H1 (cell line): Measurements from ENCODE around the gene MXRA8. TPM values are rescaled to one million over a fixed set of nuclear protein-coding genes. Genes with fewer than 3 reads are reported as not detected.
A peak's percentile ranks its signal among the peaks of the same experiment; 100 is the strongest.

ENCODE experiments used
- CTCF ChIA-PET: fragments of 300-600 bp; sonication (Branson Sonifier 250); formaldehyde crosslinking; loops from one replicate; lab custom pipeline; 2021; ENCODE audit not compliant: partially characterized antibody; lab: Charles Lee
- POLR2A ChIA-PET: fragments of 300-600 bp; sonication (Branson Sonifier 250); formaldehyde crosslinking; loops from one replicate; lab custom pipeline; 2021; ENCODE audit warnings: inconsistent platforms; ENCODE audit not compliant: partially characterized antibody; lab: Charles Lee
- DNase-seq, 2 experiments: peaks; one replicate each; pipeline versions ENCODE4 v3.0.0 to v3.0.0-alpha.2; 2010 to 2022; ENCODE audit warnings: low spot score in 2 of 2, low read depth in 1 of 2, mixed read lengths in 1 of 2
- FAIRE-seq: peaks from 2 replicates; lab custom pipeline; 2011; peaks lifted over from hg19 to GRCh38; lab: Jason Lieb, UNC
- H2AFZ ChIP-seq: 2 replicates; pipeline ENCODE4 v1.8.1; 2012; ENCODE audit warnings: low read length, inconsistent platforms
- H2AK5ac ChIP-seq: 2 replicates; pipeline ENCODE4 v1.6.1; 2013; ENCODE audit warnings: low read depth, low read length
- H2BK120ac ChIP-seq: replicated peaks from 2 replicates; pipeline ENCODE3; 2013; ENCODE audit warnings: low read depth, low read length, inconsistent platforms
- H2BK12ac ChIP-seq: 2 replicates; pipeline ENCODE4 v1.6.1; 2013; ENCODE audit warnings: low read depth, low read length
- H2BK15ac ChIP-seq: 2 replicates; pipeline ENCODE4 v1.6.1; 2013; ENCODE audit warnings: low read length
- H2BK20ac ChIP-seq: 2 replicates; pipeline ENCODE4 v1.6.1; 2013; ENCODE audit warnings: low read length
- H2BK5ac ChIP-seq: 2 replicates; pipeline ENCODE4 v1.6.1; 2013; ENCODE audit warnings: low read depth, low read length
- H3K14ac ChIP-seq: 2 replicates; pipeline ENCODE4 v1.6.1; 2013; ENCODE audit warnings: inconsistent platforms; ENCODE audit not compliant: insufficient read length
- H3K18ac ChIP-seq: 2 replicates; pipeline ENCODE4 v1.6.1; 2013; ENCODE audit warnings: low read length; ENCODE audit errors: extremely low read depth
- H3K23ac ChIP-seq: 2 replicates; pipeline ENCODE4 v1.6.1; 2013; ENCODE audit warnings: inconsistent platforms; ENCODE audit not compliant: insufficient read length
- H3K23me2 ChIP-seq: 2 replicates; pipeline ENCODE4 v1.6.1; 2013; ENCODE audit warnings: low read depth, low read length
- H3K27ac ChIP-seq: 2 replicates; pipeline ENCODE4 v1.6.1; 2011; ENCODE audit warnings: low read depth, low read length, inconsistent platforms
- H3K27me3 ChIP-seq, 4 experiments: replicated peaks in 1 of 4; 1 replicate in 1 of 4; 2 replicates in 3 of 4; pipeline versions ENCODE4 v1.6.1 to v1.8.1; 2011 to 2013; ENCODE audit warnings: low read length in 3 of 4, mild to moderate bottlenecking in 3 of 4, inconsistent platforms in 2 of 4, mixed read lengths in 2 of 4, moderate library complexity in 1 of 4; ENCODE audit not compliant: control insufficient read depth in 3 of 4, insufficient read depth in 3 of 4; ENCODE audit errors: extremely low read depth in 1 of 4
- H3K36me3 ChIP-seq, 4 experiments: 2 replicates each; pipeline versions ENCODE4 v1.6.1 to v1.8.1; 2011 to 2013; ENCODE audit warnings: mild to moderate bottlenecking in 4 of 4, low read length in 3 of 4, moderate library complexity in 2 of 4, control low read depth in 1 of 4, inconsistent platforms in 1 of 4; ENCODE audit not compliant: insufficient read depth in 4 of 4, control insufficient read depth in 2 of 4
- H3K4ac ChIP-seq: replicated peaks from 2 replicates; pipeline ENCODE3; 2013; ENCODE audit warnings: low read length, low read depth, mixed read lengths, inconsistent platforms; ENCODE audit not compliant: insufficient read length
- H3K4me1 ChIP-seq, 4 experiments: replicated peaks in 1 of 4; 1 replicate in 1 of 4; 2 replicates in 3 of 4; pipeline versions ENCODE4 v1.6.1 to v1.8.1; 2011 to 2013; ENCODE audit warnings: low read length in 3 of 4, inconsistent platforms in 2 of 4, mixed read lengths in 1 of 4; ENCODE audit not compliant: insufficient read depth in 4 of 4, control insufficient read depth in 3 of 4
- H3K4me2 ChIP-seq, 2 experiments: 2 replicates each; pipeline versions ENCODE4 v1.6.1 to v1.8.1; 2011 to 2013; ENCODE audit warnings: low read depth in 2 of 2, low read length in 2 of 2, control low read depth in 1 of 2, inconsistent platforms in 1 of 2, mild to moderate bottlenecking in 1 of 2; ENCODE audit not compliant: insufficient read depth in 1 of 2
- H3K4me3 ChIP-seq, 4 experiments: fragments of 200-600, 300-600 bp in 1 of 4; sonication (generic), shearing (Covaris generic), sonication (Bioruptor Twin) in 1 of 4; 2 replicates each; pipeline versions ENCODE4 v1.5.1 to v1.8.1; 2011 to 2016; ENCODE audit warnings: low read length in 4 of 4, low read depth in 3 of 4, control low read depth in 2 of 4, inconsistent platforms in 2 of 4, mild to moderate bottlenecking in 2 of 4, mixed read lengths in 1 of 4, moderate library complexity in 1 of 4; ENCODE audit not compliant: insufficient read depth in 2 of 4; ENCODE audit errors: extremely low read depth in 1 of 4
- H3K56ac ChIP-seq: replicated peaks from 2 replicates; pipeline ENCODE3; 2013; ENCODE audit warnings: low read depth, mild to moderate bottlenecking, mixed read lengths, low read length, inconsistent platforms; ENCODE audit not compliant: insufficient read length
- H3K79me1 ChIP-seq: 2 replicates; pipeline ENCODE4 v1.6.1; 2013; ENCODE audit warnings: low read depth, low read length, control low read depth
- H3K79me2 ChIP-seq, 2 experiments: 2 replicates each; pipeline versions ENCODE4 v1.6.1 to v1.8.1; 2012 to 2013; ENCODE audit warnings: low read length in 2 of 2, mild to moderate bottlenecking in 2 of 2, inconsistent platforms in 1 of 2; ENCODE audit not compliant: insufficient read depth in 2 of 2, control insufficient read depth in 1 of 2
- H3K9ac ChIP-seq, 4 experiments: replicated peaks in 1 of 4; 1 replicate in 1 of 4; 2 replicates in 3 of 4; pipeline versions ENCODE4 v1.6.1 to v1.8.1; 2011 to 2013; ENCODE audit warnings: low read depth in 3 of 4, low read length in 3 of 4, control low read depth in 2 of 4, mild to moderate bottlenecking in 2 of 4, moderate library complexity in 2 of 4, inconsistent platforms in 1 of 4; ENCODE audit errors: extremely low read depth in 1 of 4
- H3K9me3 ChIP-seq, 2 experiments: 2 replicates each; pipeline versions ENCODE4 v1.6.1 to v1.8.1; 2012 to 2013; ENCODE audit warnings: mild to moderate bottlenecking in 2 of 2, moderate library complexity in 2 of 2, control low read depth in 1 of 2, inconsistent platforms in 1 of 2, low read depth in 1 of 2, low read length in 1 of 2, mixed read lengths in 1 of 2; ENCODE audit not compliant: insufficient read depth in 2 of 2
- H4K20me1 ChIP-seq, 2 experiments: replicated peaks in 1 of 2; 2 replicates each; pipeline versions ENCODE3 to v1.8.1; 2011 to 2013; ENCODE audit warnings: inconsistent platforms in 2 of 2, low read length in 2 of 2, mild to moderate bottlenecking in 1 of 2; ENCODE audit not compliant: insufficient read depth in 2 of 2, control insufficient read depth in 1 of 2
- H4K5ac ChIP-seq: 2 replicates; pipeline ENCODE4 v1.6.1; 2013; ENCODE audit warnings: low read length, low read depth, mixed read lengths, inconsistent platforms; ENCODE audit not compliant: insufficient read length
- H4K8ac ChIP-seq: 2 replicates; pipeline ENCODE4 v1.8.0; 2013; ENCODE audit warnings: mild to moderate bottlenecking, moderate library complexity, low read length, inconsistent platforms; ENCODE audit not compliant: insufficient read depth; ENCODE audit errors: extremely low read depth
- H4K91ac ChIP-seq: replicated peaks from 2 replicates; pipeline ENCODE3; 2013; ENCODE audit warnings: low read length, mixed read lengths, inconsistent platforms; ENCODE audit not compliant: insufficient read length
- EGR1 ChIP-seq: IDR thresholded peaks from 2 replicates; pipeline ENCODE4 v1.6.1; 2011; ENCODE audit warnings: low read depth, low read length, borderline replicate concordance
- JUND ChIP-seq: IDR thresholded peaks from 2 replicates; pipeline ENCODE4 v1.6.1; 2011; ENCODE audit warnings: mild to moderate bottlenecking, improper control_type of control experiment, low read length
- KDM4A ChIP-seq: IDR thresholded peaks from one replicate; pipeline ENCODE4 v1.7.1; 2012; ENCODE audit warnings: low read depth, mild to moderate bottlenecking, moderate library complexity, low read length, inconsistent platforms; ENCODE audit not compliant: severe bottlenecking
- MAFK ChIP-seq: IDR thresholded peaks from 2 replicates; pipeline ENCODE4 v1.6.1; 2012; ENCODE audit warnings: low read depth, mild to moderate bottlenecking, improper control_type of control experiment, low read length
- PHF8 ChIP-seq: fragments of 200-600 bp; sonication (generic); conservative IDR thresholded peaks from 2 replicates; pipeline ENCODE4 v1.7.1; 2012; ENCODE audit warnings: low read depth, mild to moderate bottlenecking, inconsistent platforms, low read length, moderate library complexity
- RFX5 ChIP-seq: IDR thresholded peaks from 2 replicates; pipeline ENCODE4 v1.6.1; 2011; ENCODE audit warnings: low read depth, low read length, improper control_type of control experiment, borderline replicate concordance
- WGBS, 2 experiments: shearing (Covaris generic) in 1 of 2; methylation state at CpG; one replicate each; pipeline versions ENCODE4 v1.1.6 to v1.1.7; 2013 to 2015; ENCODE audit warnings: low lambda C conversion rate in 2 of 2, mixed read lengths in 2 of 2, inconsistent platforms in 1 of 2, low coverage in 1 of 2, missing lambda C conversion rate in 1 of 2; ENCODE audit not compliant: insufficient replicate concordance in 2 of 2, insufficient coverage in 1 of 2, insufficient read length in 1 of 2; ENCODE audit errors: extremely low coverage in 1 of 2, missing lambda C conversion rate in 1 of 2; 5-methylcytosine and 5-hydroxymethylcytosine counted together
- polyA plus RNA-seq, 7 experiments: library from polyadenylated mRNA; depleted of rRNA in 3 of 7; stranded (reverse) in 5 of 7; unstranded in 2 of 7; fragments of >200 nt in 5 of 7; fragments of 200-250 nt in 2 of 7; gene quantifications; 1 replicate in 5 of 7; 2 replicates in 1 of 7; 4 replicates in 1 of 7; pipeline versions ENCODE4 v1.2.1 to v1.2.3, GENCODE V29; 2011 to 2013; ENCODE audit warnings: missing spikeins in 2 of 7, mixed read lengths in 2 of 7
- total RNA-seq: library from RNA; stranded (reverse); fragmentation: NEBNext Ultra II Directional; extraction: Animal tissue kit (Norgen Biotek cat#: 25700); gene quantifications from 2 replicates; pipeline ENCODE4 v1.2.1, GENCODE V29; 2021
- TF ChIP-seq, protein P1 (sequence below): IDR thresholded peaks from 2 replicates; pipeline ENCODE4 v1.6.1; 2012; ENCODE audit warnings: inconsistent platforms

MXRA8 gene
- total and polyA plus RNA-seq, 2 of the 8 experiments (the other 6 are each of a cell fraction or from before 2014, with no cell fraction given) = 10.5 to 17.2 TPM

DNA sequence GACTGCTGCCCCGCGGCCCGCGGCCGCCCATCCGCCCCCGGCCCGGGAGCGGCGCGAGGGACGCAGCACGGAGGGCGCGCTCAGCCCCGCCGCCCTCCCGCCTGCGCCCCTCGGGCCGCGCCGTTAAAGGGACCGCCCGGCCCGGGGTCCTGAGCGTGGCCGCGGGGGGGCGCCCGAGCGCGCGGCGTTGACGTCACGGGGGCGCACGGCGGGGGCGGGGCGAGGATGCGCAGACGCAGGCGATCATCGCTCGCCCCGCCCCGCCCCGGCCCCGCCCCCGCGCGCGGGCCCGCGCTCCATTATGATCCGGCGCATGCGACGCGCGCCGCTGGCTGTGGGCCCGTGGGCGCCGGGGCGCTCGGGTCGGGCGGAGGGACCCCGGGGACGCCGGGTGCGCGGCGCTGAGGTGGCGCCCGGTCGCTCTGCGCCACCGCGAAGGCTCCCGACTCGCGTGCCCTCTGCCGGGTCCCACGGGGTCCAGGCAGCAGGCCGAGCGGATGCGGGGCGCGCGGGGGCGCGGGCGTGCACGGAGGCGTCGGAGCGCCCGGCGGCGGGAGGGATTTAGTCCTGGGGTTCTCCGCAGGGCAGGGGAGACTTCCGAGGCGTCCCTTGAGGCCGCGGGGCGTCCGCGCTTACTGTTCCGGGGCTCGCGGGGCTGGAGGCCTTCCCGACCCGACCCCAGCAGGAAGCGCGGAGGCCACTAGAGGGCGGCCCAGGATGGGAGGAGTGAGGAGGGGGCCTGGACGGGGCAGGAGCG is 8.9 kb downstream of the MXRA8 start, which contains the start of gene DVL1:
DVL1 (minus strand) TSS at position 163 of the 757 bp plus-strand sequence. CDS start 353 bp downstream, outside the sequence.
- Histone ChIP-seq H3K4me3 (peak within 1 kb of the TSS; percentile 60 to 91 (median 79)), H3K27ac (peak within 1 kb of the TSS; percentile 83; the same call in 1 of the 2 replicates), H3K36me3 (no peaks in the 10 kb centered on the region), H2AFZ (no peak within 1 kb of the TSS), H3K4me1 (peaks cover 0 to 45% (median 33%) of the 10 kb centered on the region in 4 experiments; a peak in 6 of 7 replicates), H2AK5ac (no peak within 1 kb of the TSS), H3K79me1 (peaks cover 17% of the 10 kb centered on the region), H3K79me2 (peaks cover 0 to 28% of the 10 kb centered on the region in 2 experiments; a peak in 3 of 4 replicates), H2BK12ac (no peak within 1 kb of the TSS), H3K23ac (no peak within 1 kb of the TSS), H3K4me2 (peak within 1 kb of the TSS; percentile 75 to 78), H3K14ac (no peak within 1 kb of the TSS), H3K27me3 (peaks cover 0 to 6% (median 4%) of the 10 kb centered on the region in 4 experiments; a peak in 5 of 7 replicates), H3K23me2 (peaks cover 21% of the 10 kb centered on the region; the same call in 1 of the 2 replicates), H2BK120ac (no peak within 1 kb of the TSS), H2BK20ac (no peak within 1 kb of the TSS), H3K9me3 (no peaks in the 10 kb centered on the region), H4K91ac (peak within 1 kb of the TSS; percentile 81), H4K8ac (peak within 1 kb of the TSS; percentile 89), H2BK5ac (peak within 1 kb of the TSS; percentile 7; the same call in 1 of the 2 replicates), H3K9ac (peak within 1 kb of the TSS in 3 of 4 experiments; percentile 58 to 77 (median 63); a peak in 6 of 7 replicates), H3K18ac (peak within 1 kb of the TSS; percentile 48; the same call in 1 of the 2 replicates), H4K5ac (peak within 1 kb of the TSS; percentile 49), H3K56ac (peak within 1 kb of the TSS; percentile 39), H2BK15ac (no peak within 1 kb of the TSS), H3K4ac (peak within 1 kb of the TSS; percentile 69), H4K20me1 (peaks cover 13 to 33% of the 10 kb centered on the region in 2 experiments)
- DNase-seq (peak in 1 of 2 experiments; percentile 85), FAIRE-seq (no peak)
- WGBS, 2 experiments = 0% methylated on average over 26 of the region's 122 CpGs; no CpG with 5 or more reads in 1 of the 2 experiments
- POLR2A ChIA-PET = interaction anchor here (1.7 to 2.3 kb wide), 3 partner anchors 15 to 89 kb away, joined by 3 to 13 read pairs (median 7); partner anchors contain the start of gene AURKAIP1
- CTCF ChIA-PET = interaction anchor here (1.0 to 2.1 kb wide), 5 partner anchors 13 to 51 kb away, joined by 3 to 15 read pairs (median 3); no protein-coding TSS in a partner anchor
- no peak for TF ChIP-seq MAFK
- TF ChIP-seq PHF8 = peak; percentile 58
- TF ChIP-seq KDM4A = peak; percentile 58
- TF ChIP-seq, protein P1, sequence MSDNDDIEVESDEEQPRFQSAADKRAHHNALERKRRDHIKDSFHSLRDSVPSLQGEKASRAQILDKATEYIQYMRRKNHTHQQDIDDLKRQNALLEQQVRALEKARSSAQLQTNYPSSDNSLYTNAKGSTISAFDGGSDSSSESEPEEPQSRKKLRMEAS = peak; percentile 11; the same call in 1 of the 2 replicates
- no peak for TF ChIP-seq JUND
- TF ChIP-seq RFX5 = no peak
- 0 out of 2 replicates have a peak, but pooled peaks have one; percentile 40 for TF ChIP-seq EGR1
